B cell (primary cell): ENCODE measurements around the gene BRD9. TPM values are rescaled to one million over a fixed set of nuclear protein-coding genes. Genes with fewer than 3 reads are reported as not detected.

Source experiments
- ATAC-seq: fragments of 200-7000 bp; cut with Tn5 transposase; one replicate; pipeline ENCODE4 v1.10.0; 2021; ENCODE audit warnings: low read depth, mild to moderate bottlenecking, moderate number of reproducible peaks, moderate library complexity
- CTCF ChIA-PET: fragments of 350-600 bp; sonication (Branson Sonifier 250); formaldehyde crosslinking; loops from one replicate; lab custom pipeline; 2021; ENCODE audit warnings: antibody characterized with exemption, inconsistent platforms; lab: Charles Lee
- POLR2A ChIA-PET: fragments of 350-600 bp; sonication (Branson Sonifier 250); formaldehyde crosslinking; loops from one replicate; lab custom pipeline; 2021; ENCODE audit warnings: antibody characterized with exemption; lab: Charles Lee
- DNase-seq: peaks from one replicate; pipeline ENCODE4 v3.0.0; 2013
- H2AFZ ChIP-seq: 2 replicates; pipeline ENCODE4 v1.6.1; 2012; ENCODE audit warnings: mild to moderate bottlenecking, low read depth, low read length; ENCODE audit not compliant: insufficient read depth, poor library complexity, severe bottlenecking
- H3K27ac ChIP-seq, 2 donors: 1 replicate in 1 of 2; 2 replicates in 1 of 2; pipeline ENCODE4 v1.5.1; 2012 to 2013; ENCODE audit warnings: low read length in 2 of 2, mild to moderate bottlenecking in 2 of 2, moderate library complexity in 1 of 2
- H3K27me3 ChIP-seq, 4 experiments: fragments of 200-600 bp in 1 of 4; sonication (generic) in 1 of 4; replicated peaks in 1 of 4; 1 replicate in 2 of 4; 2 replicates in 2 of 4; pipeline versions ENCODE4 v1.6.1 to v1.7.0; 2013 to 2016; ENCODE audit warnings: low read length in 3 of 4, mild to moderate bottlenecking in 2 of 4, mixed read lengths in 1 of 4, moderate library complexity in 1 of 4; ENCODE audit not compliant: insufficient read depth in 4 of 4, control insufficient read depth in 3 of 4; ENCODE audit errors: control extremely low read depth in 1 of 4
- H3K36me3 ChIP-seq, 2 experiments: replicated peaks in 1 of 2; 1 replicate in 1 of 2; 2 replicates in 1 of 2; pipeline versions ENCODE4 v1.6.1 to v1.7.1; 2013; ENCODE audit warnings: low read length in 1 of 2; ENCODE audit not compliant: insufficient read depth in 2 of 2, control insufficient read depth in 1 of 2; ENCODE audit errors: control extremely low read depth in 1 of 2, extremely low read depth in 1 of 2
- H3K4me1 ChIP-seq, 2 donors: fragments of 200-600 bp in 1 of 2; sonication (generic) in 1 of 2; 1 replicate in 1 of 2; 2 replicates in 1 of 2; pipeline versions ENCODE4 v1.5.1 to v1.6.1; 2013 to 2017; ENCODE audit warnings: low read length in 2 of 2; ENCODE audit not compliant: control insufficient read depth in 2 of 2, insufficient read depth in 2 of 2
- H3K4me2 ChIP-seq: replicated peaks from 2 replicates; pipeline ENCODE3; 2012; ENCODE audit warnings: mild to moderate bottlenecking, low read depth, low read length; ENCODE audit not compliant: poor library complexity, severe bottlenecking
- H3K4me3 ChIP-seq, 5 experiments: fragments of 200-600 bp in 1 of 5; sonication (generic) in 1 of 5; 1 replicate in 3 of 5; 2 replicates in 2 of 5; pipeline versions ENCODE4 v1.5.1 to v1.7.0; 2011 to 2016; ENCODE audit warnings: low read length in 4 of 5, mild to moderate bottlenecking in 4 of 5, low read depth in 2 of 5, control low read depth in 1 of 5, moderate library complexity in 1 of 5; ENCODE audit not compliant: insufficient read depth in 1 of 5; ENCODE audit errors: control extremely low read depth in 1 of 5, extremely low read depth in 1 of 5
- H3K79me2 ChIP-seq: fragments of 200-600 bp; sonication (generic); one replicate; pipeline ENCODE4 v1.6.0; 2016; ENCODE audit warnings: low read length; ENCODE audit not compliant: control insufficient read depth, insufficient read depth
- H3K9ac ChIP-seq: fragments of 200-600 bp; sonication (generic); 2 replicates; pipeline ENCODE4 v1.6.1; 2017; ENCODE audit warnings: mild to moderate bottlenecking, low read length, moderate library complexity
- H3K9me3 ChIP-seq, 3 donors: one replicate each; pipeline versions ENCODE4 v1.6.1 to v1.7.1; 2013; ENCODE audit warnings: low read length in 2 of 3; ENCODE audit not compliant: control insufficient read depth in 2 of 3, insufficient read depth in 1 of 3; ENCODE audit errors: control extremely low read depth in 1 of 3
- H4K20me1 ChIP-seq: 2 replicates; pipeline ENCODE4 v1.6.0; 2012; ENCODE audit warnings: mild to moderate bottlenecking, low read length; ENCODE audit not compliant: insufficient read depth, control insufficient read depth, poor library complexity, severe bottlenecking
- H3K27ac Mint-ChIP-seq: one replicate; pipeline ENCODE4 v1.8.0; 2021; ENCODE audit warnings: mixed read lengths
- H3K27me3 Mint-ChIP-seq: one replicate; pipeline ENCODE4 v1.8.0; 2021; ENCODE audit warnings: mixed read lengths
- H3K4me1 Mint-ChIP-seq: one replicate; pipeline ENCODE4 v1.8.0; 2021; ENCODE audit warnings: mixed read lengths
- H3K4me3 Mint-ChIP-seq: one replicate; pipeline ENCODE4 v1.8.0; 2021; ENCODE audit warnings: mixed read lengths
- H3K9me3 Mint-ChIP-seq: one replicate; pipeline ENCODE4 v1.8.0; 2022; ENCODE audit warnings: mixed read lengths; ENCODE audit not compliant: insufficient read depth
- CTCF ChIP-seq: fragments of 200-600 bp; IDR thresholded peaks from one replicate; pipeline ENCODE4 v1.8.0; 2022; ENCODE audit warnings: antibody characterized with exemption, mild to moderate bottlenecking
- EZH2 ChIP-seq: IDR thresholded peaks from 2 replicates; pipeline ENCODE4 v1.6.1; 2012; ENCODE audit warnings: borderline replicate concordance, low read depth, mild to moderate bottlenecking, moderate library complexity, low read length; ENCODE audit not compliant: insufficient read depth, poor library complexity, severe bottlenecking
- WGBS: methylation state at CpG from one replicate; pipeline ENCODE4 v1.1.5; 2013; ENCODE audit warnings: missing lambda C conversion rate; ENCODE audit not compliant: insufficient coverage; 5-methylcytosine and 5-hydroxymethylcytosine counted together
- intact Hi-C: fragments of 100-400 bp; cut with micrococcal nuclease; formaldehyde crosslinking; loops from one replicate; pipeline ENCODE4 v1.10.0; 2022
- polyA plus RNA-seq: library from polyadenylated mRNA; depleted of rRNA; stranded (reverse); fragments of >200 nt; gene quantifications from 2 replicates; pipeline ENCODE4 v1.2.3, GENCODE V29; 2012
- total RNA-seq, 2 donors: library from RNA; stranded (reverse); fragments of 120-200 nt in 1 of 2; gene quantifications; 1 replicate in 1 of 2; 2 replicates in 1 of 2; pipeline versions ENCODE4 v1.2.3 to v1.2.4, GENCODE V29; 2013 to 2022

The BRD9 gene
- total and polyA plus RNA-seq, 2 donors (not counting 1 experiment from before 2014, with no cell fraction given), result 28.3 to 68.6 TPM

- Mint-ChIP-seq H3K27me3 (no peaks in the 10 kb centered on the region), H3K9me3 (no peaks in the 10 kb centered on the region), H3K27ac (no peak overlapping the region), H3K4me3 (no peak overlapping the region), H3K4me1 (peaks cover 2% of the 10 kb centered on the region)
- no peaks in the 10 kb centered on the region for H3K79me2 ChIP-seq
- no peak for TF ChIP-seq CTCF
- no peak for TF ChIP-seq EZH2
- WGBS, result 100% methylated on average over 6 of the region's 7 CpGs
- no peaks in the 10 kb centered on the region for H3K36me3 ChIP-seq
- ATAC-seq (no peak), DNase-seq (no peak)
- no peak overlapping the region for H3K4me3 ChIP-seq
- no peaks in the 10 kb centered on the region for H3K4me1 ChIP-seq
- intact Hi-C loops, result no loop called here
- H3K9ac ChIP-seq, result no peak overlapping the region
- ChIA-PET CTCF (interaction anchor here (0.5 kb wide), 1 partner anchor 495 kb away, joined by 3 read pairs; no protein-coding TSS in a partner anchor), POLR2A (no interaction called here)
- no peaks in the 10 kb centered on the region for H4K20me1 ChIP-seq
- H3K27me3 ChIP-seq, result no peaks in the 10 kb centered on the region
- H3K4me2 ChIP-seq, result no peak overlapping the region
- H3K9me3 ChIP-seq, result no peaks in the 10 kb centered on the region
- H3K27ac ChIP-seq, result no peak overlapping the region
- no peak overlapping the region for H2AFZ ChIP-seq
Measured at GRCh38 chr5:907366-907910, 14.8 kb upstream of the BRD9 start.

DNA sequence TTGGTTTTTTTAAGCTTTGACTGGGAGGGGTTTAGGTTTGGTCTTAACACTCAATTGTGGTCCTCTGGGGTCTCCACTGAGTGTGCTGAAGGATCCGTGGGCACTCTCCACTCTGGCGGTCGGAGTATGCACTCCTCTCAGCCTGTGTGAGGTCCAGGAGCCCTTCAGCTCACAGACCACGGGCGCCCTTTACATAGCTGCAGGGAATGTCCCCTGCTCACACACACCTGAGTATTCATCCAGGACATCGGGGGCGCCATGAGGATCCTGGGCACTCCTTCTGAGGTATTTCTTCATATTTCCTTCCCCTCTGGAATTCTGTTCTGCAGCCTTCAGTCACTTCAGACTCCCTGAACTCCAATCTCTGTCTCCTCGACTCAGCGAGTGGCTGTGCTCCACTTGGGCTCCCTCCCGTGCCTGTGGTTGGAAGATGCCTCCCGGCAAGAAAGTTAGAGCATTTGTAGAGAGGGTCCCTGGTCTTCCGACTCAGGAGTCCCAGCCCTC lies 12.6 kb upstream of the BRD9 start:
- Histone ChIP-seq H3K4me1 (no peaks in the 10 kb centered on the region), H3K4me3 (no peak overlapping the region), H3K4me2 (no peak overlapping the region), H3K79me2 (no peaks in the 10 kb centered on the region), H3K36me3 (no peaks in the 10 kb centered on the region), H3K9me3 (no peaks in the 10 kb centered on the region), H3K27ac (no peak overlapping the region), H3K9ac (no peak overlapping the region), H4K20me1 (no peaks in the 10 kb centered on the region), H3K27me3 (no peaks in the 10 kb centered on the region), H2AFZ (no peak overlapping the region)
- Mint-ChIP-seq H3K27me3 (no peaks in the 10 kb centered on the region), H3K9me3 (no peaks in the 10 kb centered on the region), H3K4me1 (peaks cover 2% of the 10 kb centered on the region), H3K27ac (no peak overlapping the region), H3K4me3 (no peak overlapping the region)
- no peak for DNase-seq
- WGBS, result 100% methylated on average over 10 of the region's 12 CpGs
- CTCF ChIA-PET, result interaction anchor here (1.0 to 5.6 kb wide), 4 partner anchors 10 to 717 kb away, joined by 3 to 63 read pairs (median 6); no protein-coding TSS in a partner anchor
- no peak for ATAC-seq
- intact Hi-C loops, result no loop called here
- POLR2A ChIA-PET, result no interaction called here
- TF ChIP-seq EZH2 (no peak), CTCF (no peak)
